SH-SY5Y (cell line): ENCODE results near the gene MRC2.

ENCODE experiments used
- GATA2 ChIP-seq: IDR thresholded peaks from 2 replicates; pipeline ENCODE4 v1.6.1; 2011; ENCODE audit warnings: mild to moderate bottlenecking, low read depth, low read length
- GATA3 ChIP-seq: IDR thresholded peaks from 2 replicates; pipeline ENCODE4 v1.6.1; 2011; ENCODE audit warnings: low read depth, mild to moderate bottlenecking, low read length, moderate library complexity

GRCh38 chr17:62619417-62620155, 7.9 kb upstream of the MRC2 start:
- TF ChIP-seq GATA2: no peak
- no peak for TF ChIP-seq GATA3
